GM12873 (cell line): Measurements from ENCODE around the gene LY6G6D.

Experiments used
- TF ChIP-seq, protein P1 (sequence below): IDR thresholded peaks from 2 replicates; pipeline ENCODE4 v1.5.1; 2012; ENCODE audit warnings: low read depth, mild to moderate bottlenecking, moderate library complexity, low read length, control low read depth; ENCODE audit not compliant: insufficient read depth; ENCODE audit errors: missing control alignments

Gene LY6G6D

DNA sequence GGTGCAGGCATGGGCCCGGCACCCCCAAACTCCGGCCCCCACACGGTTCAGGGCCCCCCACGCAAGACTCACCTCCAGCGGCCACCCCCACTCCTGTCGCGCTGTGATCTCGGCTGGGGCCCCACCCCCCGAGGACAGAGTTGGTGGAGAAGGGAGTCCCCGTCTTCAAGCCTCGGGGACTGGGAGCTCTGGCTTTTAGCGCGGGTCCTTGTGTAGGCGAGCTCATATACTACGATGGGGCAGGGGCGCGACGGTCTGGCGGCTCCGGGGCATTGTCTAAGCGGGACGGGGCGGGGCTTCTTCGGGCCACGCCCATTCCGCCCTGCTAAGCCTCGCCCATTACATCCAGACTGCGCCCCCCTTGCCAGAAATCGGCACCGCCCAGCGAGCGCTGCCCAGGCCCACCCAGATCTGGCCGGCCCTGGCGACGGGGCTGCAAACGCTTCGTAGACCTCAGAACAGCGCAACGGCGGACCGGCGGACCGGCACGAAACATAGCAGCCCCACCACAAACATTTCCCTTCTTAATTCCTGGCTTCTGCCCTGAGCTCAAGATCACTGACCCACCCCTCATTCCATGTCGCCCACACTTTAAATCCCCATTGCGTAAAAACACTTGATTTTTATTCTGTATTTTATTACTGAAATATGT, 15.0 kb downstream of the LY6G6D start:
- TF ChIP-seq, protein P1, sequence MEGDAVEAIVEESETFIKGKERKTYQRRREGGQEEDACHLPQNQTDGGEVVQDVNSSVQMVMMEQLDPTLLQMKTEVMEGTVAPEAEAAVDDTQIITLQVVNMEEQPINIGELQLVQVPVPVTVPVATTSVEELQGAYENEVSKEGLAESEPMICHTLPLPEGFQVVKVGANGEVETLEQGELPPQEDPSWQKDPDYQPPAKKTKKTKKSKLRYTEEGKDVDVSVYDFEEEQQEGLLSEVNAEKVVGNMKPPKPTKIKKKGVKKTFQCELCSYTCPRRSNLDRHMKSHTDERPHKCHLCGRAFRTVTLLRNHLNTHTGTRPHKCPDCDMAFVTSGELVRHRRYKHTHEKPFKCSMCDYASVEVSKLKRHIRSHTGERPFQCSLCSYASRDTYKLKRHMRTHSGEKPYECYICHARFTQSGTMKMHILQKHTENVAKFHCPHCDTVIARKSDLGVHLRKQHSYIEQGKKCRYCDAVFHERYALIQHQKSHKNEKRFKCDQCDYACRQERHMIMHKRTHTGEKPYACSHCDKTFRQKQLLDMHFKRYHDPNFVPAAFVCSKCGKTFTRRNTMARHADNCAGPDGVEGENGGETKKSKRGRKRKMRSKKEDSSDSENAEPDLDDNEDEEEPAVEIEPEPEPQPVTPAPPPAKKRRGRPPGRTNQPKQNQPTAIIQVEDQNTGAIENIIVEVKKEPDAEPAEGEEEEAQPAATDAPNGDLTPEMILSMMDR, result no peak

- TF ChIP-seq, protein P1, result no peak
Observed at GRCh38 chr6:31730631-31731086, 15.5 kb downstream of the LY6G6D start.

DNA sequence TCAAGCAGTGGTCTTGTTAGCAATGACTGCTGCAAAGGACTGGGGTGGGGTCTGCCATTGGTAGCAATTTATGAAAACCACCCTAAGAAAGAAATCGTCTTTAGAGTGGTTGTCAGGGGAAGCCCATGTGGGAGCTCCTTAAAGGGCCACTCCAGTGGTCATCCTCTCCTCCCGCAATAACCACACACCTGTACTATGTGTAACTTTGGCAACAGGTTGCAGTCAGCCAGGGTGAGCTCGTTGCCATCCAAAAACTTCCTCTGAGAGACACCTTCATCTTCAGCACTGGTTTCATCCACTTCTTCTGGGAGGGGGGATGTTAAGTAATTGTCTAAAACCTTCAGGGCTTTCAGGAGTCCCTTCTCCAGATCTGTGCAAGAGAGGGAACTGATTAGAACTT, 16.9 kb downstream of the LY6G6D start:
- TF ChIP-seq, protein P1, result no peak

DNA sequence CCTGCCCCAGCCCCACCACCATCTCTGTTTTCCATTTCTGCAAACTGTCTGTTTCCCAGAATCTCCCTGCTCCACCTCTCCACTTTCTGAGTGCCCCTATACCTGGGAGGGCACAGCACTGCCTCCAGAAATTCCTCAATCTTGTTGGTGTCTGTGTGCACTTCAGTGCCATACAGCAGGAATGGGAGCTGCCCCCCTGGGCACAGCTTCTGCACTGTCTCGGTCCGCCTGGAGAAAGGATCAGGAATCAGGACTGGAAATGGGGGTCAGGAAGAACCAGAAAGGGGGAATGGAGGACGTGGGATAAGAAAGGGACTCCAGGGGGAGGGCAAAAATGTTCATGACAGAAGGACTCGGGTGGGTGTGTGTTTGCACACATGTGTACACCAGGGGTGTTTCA, 18.6 kb downstream of the LY6G6D start:
- TF ChIP-seq, protein P1, result no peak

- TF ChIP-seq, protein P1, result no peak
Observed at GRCh38 chr6:31734247-31734820, 19.2 kb downstream of the LY6G6D start.

GRCh38 chr6:31734821-31735406, 19.8 kb downstream of the LY6G6D start:
- TF ChIP-seq, protein P1, result no peak

GRCh38 chr6:31736021-31736767, 21.0 kb downstream of the LY6G6D start, which contains the start of gene CLIC1:
Gene CLIC1, minus strand, starts transcription at chr6:31736530. Its CDS starts 230 bp downstream, at chr6:31736300.
- TF ChIP-seq, protein P1, result no peak
